G401 (cell line): ENCODE data around the gene SLC4A2. TPM values are rescaled to one million over a fixed set of nuclear protein-coding genes. Genes with fewer than 3 reads are reported as not detected.
"Not testable (repeated sequence)": the region's sequence is repeated elsewhere in the genome, so short reads cannot be mapped to it uniquely, and the experiment has no call there.

Experiments
- DNase-seq: peaks from one replicate; pipeline ENCODE4 v3.0.0-alpha.2; 2015; ENCODE audit warnings: low spot score
- in situ Hi-C: cut with HindIII; loops from 2 replicates; pipeline ENCODE4 v1.10.0; 2016; ENCODE audit warnings: low sequenced_read_pairs, mixed read lengths
- total RNA-seq: library from RNA; depleted of rRNA; stranded (reverse); fragments of >200 nt; shearing (Covaris generic); gene quantifications from 2 replicates; pipeline ENCODE4 v1.2.3, GENCODE V29; 2014; rRNA removed

SLC4A2 gene
- 363 and 382 TPM in 2 replicates for total RNA-seq

GRCh38 chr7:151059367-151060112 lies at the start of gene SLC4A2:
TSS of gene SLC4A2 (plus strand) at chr7:151059589. CDS start at chr7:151061988, 2,399 bp downstream.
- in situ Hi-C loops, result no loop called here
- DNase-seq, result peak; percentile 44

GRCh38 chr7:151010037-151010306 lies 49.4 kb upstream of the SLC4A2 start:
- no peak for DNase-seq
- in situ Hi-C loops, result no loop called here

- DNase-seq, result peak; percentile 57
- in situ Hi-C loops, result no loop called here
These were observed 48.9 kb upstream of the SLC4A2 start for GRCh38 chr7:151010307-151011096.

- in situ Hi-C loops, result no loop called here
- DNase-seq, result no peak
These were observed 48.3 kb upstream of the SLC4A2 start for GRCh38 chr7:151011097-151011409.

GRCh38 chr7:151011616-151012015 lies 47.8 kb upstream of the SLC4A2 start:
- DNase-seq, in situ Hi-C loops: not testable (repeated sequence)

- in situ Hi-C loops, result no loop called here
- no peak for DNase-seq
These were observed 47.2 kb upstream of the SLC4A2 start for GRCh38 chr7:151012031-151012692.

GRCh38 chr7:151012911-151013347 lies 46.5 kb upstream of the SLC4A2 start:
- in situ Hi-C loops, result no loop called here
- DNase-seq, result peak; percentile 34

GRCh38 chr7:151013356-151013732 lies 46.0 kb upstream of the SLC4A2 start:
- DNase-seq, result no peak

GRCh38 chr7:151013733-151014497 lies 45.5 kb upstream of the SLC4A2 start:
- in situ Hi-C loops, result no loop called here
- peak; percentile 84 for DNase-seq

More at GRCh38 chr7:151013356-151013732, 46.0 kb upstream of the SLC4A2 start:
- in situ Hi-C loops, result no loop called here

GRCh38 chr7:151014950-151015349 lies 44.4 kb upstream of the SLC4A2 start:
- in situ Hi-C loops, result no loop called here
- DNase-seq, result no peak

GRCh38 chr7:151015967-151016366 lies 43.4 kb upstream of the SLC4A2 start:
- in situ Hi-C loops, result no loop called here
- DNase-seq, result no peak

GRCh38 chr7:151016505-151016904 lies 42.9 kb upstream of the SLC4A2 start:
- no peak for DNase-seq
- in situ Hi-C loops, result no loop called here

GRCh38 chr7:151016942-151017341 lies 42.4 kb upstream of the SLC4A2 start:
- in situ Hi-C loops, result no loop called here

GRCh38 chr7:151017370-151017952 lies 41.9 kb upstream of the SLC4A2 start:
- no peak for DNase-seq
- in situ Hi-C loops, result no loop called here

More at GRCh38 chr7:151016942-151017341, 42.4 kb upstream of the SLC4A2 start:
- DNase-seq, result no peak

GRCh38 chr7:151017953-151018420 lies 41.4 kb upstream of the SLC4A2 start:
- in situ Hi-C loops, result no loop called here
- DNase-seq, result peak; percentile 43

GRCh38 chr7:151018421-151019129 lies 40.8 kb upstream of the SLC4A2 start:
- no peak for DNase-seq
- in situ Hi-C loops, result no loop called here

- peak; percentile 38 for DNase-seq
- in situ Hi-C loops, result no loop called here
These were observed 40.3 kb upstream of the SLC4A2 start for GRCh38 chr7:151019130-151019447.

- in situ Hi-C loops, result no loop called here
- no peak for DNase-seq
These were observed 39.2 kb upstream of the SLC4A2 start for GRCh38 chr7:151020231-151020630.

- no peak for DNase-seq
- in situ Hi-C loops, result no loop called here
These were observed 36.2 kb upstream of the SLC4A2 start for GRCh38 chr7:151023232-151023631.
